MM.1S (cell line): Measurements from ENCODE around the gene MVB12A.

ENCODE experiments used
- DNase-seq: peaks from one replicate; pipeline ENCODE4 v3.0.0-alpha.2; 2015
- H2AFZ ChIP-seq: fragments of 300-600 bp; sonication (generic); 2 replicates; pipeline ENCODE4 v1.6.0; 2016; ENCODE audit warnings: antibody characterized with exemption, low read length
- H3F3A ChIP-seq: fragments of 300-600 bp; sonication (generic); 2 replicates; pipeline ENCODE4 v1.6.1; 2016; ENCODE audit warnings: mild to moderate bottlenecking, antibody characterized with exemption, low read length, moderate library complexity, mixed read lengths; ENCODE audit not compliant: insufficient read depth
- H3K27ac ChIP-seq: fragments of 300-600 bp; sonication (generic); 2 replicates; pipeline ENCODE4 v1.5.1; 2016; ENCODE audit warnings: mild to moderate bottlenecking, low read length
- H3K27me3 ChIP-seq: fragments of 300-600 bp; sonication (generic); replicated peaks from 2 replicates; pipeline ENCODE4 v1.6.0; 2016; ENCODE audit warnings: low read length; ENCODE audit not compliant: insufficient read depth
- H3K36me3 ChIP-seq: fragments of 300-600 bp; sonication (generic); replicated peaks from 2 replicates; pipeline ENCODE4 v1.6.1; 2016; ENCODE audit warnings: mild to moderate bottlenecking, low read length, mixed read lengths; ENCODE audit not compliant: insufficient read depth
- H3K4me1 ChIP-seq: fragments of 300-600 bp; sonication (generic); 2 replicates; pipeline ENCODE4 v1.6.1; 2016; ENCODE audit warnings: low read length, mixed read lengths
- H3K4me2 ChIP-seq: fragments of 300-600 bp; sonication (generic); 2 replicates; pipeline ENCODE4 v1.6.0; 2016; ENCODE audit warnings: low read depth, low read length
- H3K4me3 ChIP-seq: fragments of 300-600 bp; sonication (generic); 2 replicates; pipeline ENCODE4 v1.5.1; 2016; ENCODE audit warnings: low read length, mixed read lengths
- H3K79me2 ChIP-seq: fragments of 300-600 bp; sonication (generic); 2 replicates; pipeline ENCODE4 v1.6.1; 2016; ENCODE audit warnings: mixed run types, low read length, mixed read lengths
- H3K9ac ChIP-seq: fragments of 300-600 bp; sonication (generic); 2 replicates; pipeline ENCODE4 v1.6.1; 2016; ENCODE audit warnings: low read length, mixed read lengths
- H3K9me2 ChIP-seq: fragments of 300-600 bp; sonication (generic); replicated peaks from 2 replicates; pipeline ENCODE4 v1.6.1; 2016; ENCODE audit warnings: mild to moderate bottlenecking, low read length, mixed read lengths; ENCODE audit not compliant: insufficient read depth
- H3K9me3 ChIP-seq: fragments of 300-600 bp; sonication (generic); replicated peaks from 2 replicates; pipeline ENCODE4 v1.6.1; 2016; ENCODE audit warnings: mild to moderate bottlenecking, low read length, mixed read lengths; ENCODE audit not compliant: insufficient read depth
- H4K20me1 ChIP-seq: fragments of 300-600 bp; sonication (generic); 2 replicates; pipeline ENCODE4 v1.6.1; 2016; ENCODE audit warnings: mild to moderate bottlenecking, low read length, moderate library complexity, mixed read lengths; ENCODE audit not compliant: insufficient read depth
- CTCF ChIP-seq: fragments of 300-600 bp; sonication (generic); IDR thresholded peaks from 2 replicates; pipeline ENCODE4 v1.5.1; 2016; ENCODE audit warnings: antibody characterized with exemption, low read length, mixed read lengths
- EZH2 ChIP-seq: fragments of 300-600 bp; sonication (generic); optimal IDR thresholded peaks from 2 replicates; pipeline ENCODE3; 2017; ENCODE audit warnings: low read depth, mild to moderate bottlenecking, antibody characterized with exemption, low read length, mixed read lengths
- EZH2phosphoT487 ChIP-seq: fragments of 300-600 bp; sonication (generic); IDR thresholded peaks from 2 replicates; pipeline ENCODE4 v1.6.1; 2018; ENCODE audit warnings: antibody characterized with exemption, low read length

MVB12A gene

GRCh38 chr19:17405250-17406045 lies 14.4 kb upstream of the MVB12A start, which contains the start of gene BST2:
Gene BST2, minus strand, starts transcription at chr19:17405630. Its CDS starts 55 bp downstream, at chr19:17405575.
- Histone ChIP-seq H3K4me3 (peak within 1 kb of the TSS; percentile 81), H3K9ac (peak within 1 kb of the TSS; percentile 76), H3K36me3 (peaks cover 3% of the 10 kb centered on the region; the same call in 1 of the 2 replicates), H3K27ac (peak within 1 kb of the TSS; percentile 92), H3K9me3 (no peaks in the 10 kb centered on the region), H2AFZ (peak within 1 kb of the TSS; percentile 61), H4K20me1 (no peaks in the 10 kb centered on the region), H3K79me2 (peaks cover 53% of the 10 kb centered on the region), H3F3A (peaks cover 21% of the 10 kb centered on the region), H3K9me2 (no peaks in the 10 kb centered on the region), H3K27me3 (no peaks in the 10 kb centered on the region), H3K4me1 (no peaks in the 10 kb centered on the region), H3K4me2 (peak within 1 kb of the TSS; percentile 98)
- TF ChIP-seq EZH2phosphoT487 (no peak), CTCF (no peak), EZH2 (no peak)
- peak; percentile 95 for DNase-seq

GRCh38 chr19:17406046-17406886 lies 13.6 kb upstream of the MVB12A start:
- Histone ChIP-seq H4K20me1 (no peaks in the 10 kb centered on the region), H3K27me3 (no peaks in the 10 kb centered on the region), H3K4me3 (peak overlapping the region; percentile 81), H2AFZ (peak overlapping the region; percentile 38), H3K4me1 (no peaks in the 10 kb centered on the region), H3K27ac (peak overlapping the region; percentile 92), H3K79me2 (peaks cover 55% of the 10 kb centered on the region), H3K9me3 (no peaks in the 10 kb centered on the region), H3K9me2 (no peaks in the 10 kb centered on the region), H3K4me2 (peak overlapping the region; percentile 98), H3K9ac (peak overlapping the region; percentile 70), H3K36me3 (peaks cover 3% of the 10 kb centered on the region; the same call in 1 of the 2 replicates), H3F3A (peaks cover 21% of the 10 kb centered on the region)
- DNase-seq = peak; percentile 55
- TF ChIP-seq EZH2 (no peak), EZH2phosphoT487 (no peak), CTCF (no peak)

- Histone ChIP-seq H2AFZ (no peak overlapping the region), H3K27ac (peak overlapping the region; percentile 92; the same call in 1 of the 2 replicates)
Measured at GRCh38 chr19:17406887-17407196, 13.0 kb upstream of the MVB12A start.

More at GRCh38 chr19:17406887-17407196, 13.0 kb upstream of the MVB12A start:
- peak overlapping the region; percentile 98 for H3K4me2 ChIP-seq
- peak overlapping the region; percentile 81 for H3K4me3 ChIP-seq
- no peaks in the 10 kb centered on the region for H3K9me2 ChIP-seq
- peaks cover 3% of the 10 kb centered on the region; the same call in 1 of the 2 replicates for H3K36me3 ChIP-seq
- no peaks in the 10 kb centered on the region for H4K20me1 ChIP-seq
- H3K79me2 ChIP-seq = peaks cover 60% of the 10 kb centered on the region
- H3K9me3 ChIP-seq = no peaks in the 10 kb centered on the region
- H3K9ac ChIP-seq = peak overlapping the region; percentile 70; the same call in 1 of the 2 replicates
- H3K4me1 ChIP-seq = no peaks in the 10 kb centered on the region
- no peak for TF ChIP-seq EZH2
- no peak for TF ChIP-seq CTCF
- TF ChIP-seq EZH2phosphoT487 = no peak
- H3F3A ChIP-seq = peaks cover 21% of the 10 kb centered on the region
- no peaks in the 10 kb centered on the region for H3K27me3 ChIP-seq
- DNase-seq = peak; percentile 55
